Stimulated activated CD8-positive, alpha-beta memory T cell treated with anti-CD3 and anti-CD28 coated beads, Interleukin-15, amount 100 ng/mL, for 24 hours (primary cell): Measurements from ENCODE around the gene DEPDC5.

Experiments
- DNase-seq: peaks from one replicate; pipeline ENCODE4 v3.0.0-alpha.2; 2020; ENCODE audit warnings: low read depth

DEPDC5 gene

DNA sequence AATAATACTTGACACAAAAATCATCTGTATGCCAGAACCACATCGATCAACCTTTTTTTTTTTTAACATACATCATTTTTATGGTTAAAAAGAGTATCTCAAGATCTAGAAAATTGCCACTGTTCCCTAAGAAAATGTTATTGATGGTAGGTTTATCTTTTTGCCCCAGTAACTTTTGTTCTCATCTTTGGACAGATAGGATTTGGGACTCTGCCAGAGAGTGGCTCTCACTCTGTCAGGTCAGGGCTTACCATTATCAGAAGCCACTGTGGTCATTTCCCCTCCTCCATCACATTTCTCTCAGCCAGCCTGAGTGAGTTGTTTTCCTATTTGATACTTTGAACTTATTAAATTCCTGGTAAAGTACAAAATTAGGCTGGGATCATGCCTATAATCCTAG is 142.7 kb downstream of the DEPDC5 start:
- no peak for DNase-seq

DNA sequence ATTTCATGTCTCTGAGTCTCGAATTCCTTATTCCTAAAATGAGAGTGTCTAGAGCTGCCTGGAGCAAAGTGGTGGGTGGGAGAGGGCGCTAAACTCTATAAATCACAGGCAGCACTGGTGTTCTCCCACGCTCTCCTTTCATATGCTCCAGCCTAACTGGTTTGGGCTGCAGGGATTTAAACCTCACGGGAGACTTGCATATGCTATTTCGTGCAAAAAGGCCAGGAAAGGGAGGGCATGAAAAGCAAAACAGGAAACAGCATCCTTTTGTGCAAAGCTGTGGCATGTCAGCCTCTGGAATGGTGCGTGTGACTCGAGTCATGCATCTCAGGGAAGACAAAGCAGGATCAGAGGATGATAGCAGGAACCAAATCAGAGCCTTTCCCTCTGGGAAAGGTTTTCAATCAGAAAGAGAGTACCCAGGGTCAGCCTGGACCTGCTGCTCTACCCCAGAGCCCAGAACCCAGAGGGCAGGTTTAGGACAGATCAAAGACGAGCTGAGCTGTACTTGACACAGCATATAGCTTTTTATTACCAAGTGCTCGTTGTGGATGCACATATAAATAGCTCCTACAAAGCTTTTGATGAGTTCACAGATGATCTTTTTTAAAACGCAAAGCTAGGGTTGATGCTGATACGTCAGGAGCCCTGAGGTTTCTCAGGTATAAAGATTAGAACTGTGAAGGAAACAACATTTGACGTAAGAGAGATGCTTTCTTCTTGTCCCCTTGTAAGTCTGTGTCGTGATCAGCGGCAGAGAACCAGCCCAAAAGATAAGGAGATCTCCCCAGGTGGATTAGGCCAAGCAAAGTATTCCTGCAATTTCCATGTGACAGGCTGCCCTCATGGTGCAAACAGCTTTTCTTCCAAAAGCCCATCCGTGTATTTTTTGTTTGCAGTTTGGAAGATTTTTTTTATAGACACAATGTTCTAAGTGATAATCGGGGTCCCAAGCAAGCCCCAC is 144.3 kb downstream of the DEPDC5 start:
- no peak for DNase-seq

DNA sequence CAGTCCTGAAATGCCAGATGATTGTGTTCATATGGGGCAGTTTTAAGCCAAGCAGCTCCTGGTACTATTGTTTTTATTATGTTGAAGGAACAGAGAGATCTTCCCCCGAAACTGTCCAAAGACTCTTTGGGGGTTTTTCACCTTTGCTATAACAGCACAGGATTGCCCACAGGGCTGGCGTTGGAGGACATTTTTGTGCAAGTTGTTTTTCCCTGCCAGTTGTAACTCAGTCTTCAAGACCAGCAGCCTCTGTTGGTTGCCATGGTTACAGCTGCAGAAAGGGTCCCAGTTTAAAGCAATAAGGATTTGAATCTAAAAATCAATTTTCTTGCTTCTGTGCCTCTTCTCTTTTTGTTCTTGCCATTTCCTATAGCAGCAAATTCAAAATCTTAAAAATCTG is 145.1 kb downstream of the DEPDC5 start:
- no peak for DNase-seq

DNA sequence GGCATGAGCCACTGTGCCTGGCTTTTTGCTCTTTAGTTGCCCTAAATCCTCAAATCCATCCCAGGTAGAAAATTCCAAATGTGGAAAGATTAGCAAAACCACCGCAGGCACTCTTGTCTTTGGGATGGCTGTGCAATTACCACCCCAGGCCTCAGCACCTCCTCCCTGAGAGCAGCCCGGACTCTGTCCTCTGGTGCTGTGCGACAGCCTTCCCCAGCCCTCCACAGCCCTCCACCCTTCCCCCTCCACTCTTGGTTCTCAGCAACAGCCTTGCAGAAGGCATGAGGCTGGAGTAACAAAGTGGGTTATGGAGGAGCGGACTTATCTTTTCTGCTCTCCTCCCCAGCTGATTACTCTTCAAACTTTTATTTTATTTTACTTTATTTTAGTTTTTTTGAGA is 145.8 kb downstream of the DEPDC5 start:
- DNase-seq: no peak

DNA sequence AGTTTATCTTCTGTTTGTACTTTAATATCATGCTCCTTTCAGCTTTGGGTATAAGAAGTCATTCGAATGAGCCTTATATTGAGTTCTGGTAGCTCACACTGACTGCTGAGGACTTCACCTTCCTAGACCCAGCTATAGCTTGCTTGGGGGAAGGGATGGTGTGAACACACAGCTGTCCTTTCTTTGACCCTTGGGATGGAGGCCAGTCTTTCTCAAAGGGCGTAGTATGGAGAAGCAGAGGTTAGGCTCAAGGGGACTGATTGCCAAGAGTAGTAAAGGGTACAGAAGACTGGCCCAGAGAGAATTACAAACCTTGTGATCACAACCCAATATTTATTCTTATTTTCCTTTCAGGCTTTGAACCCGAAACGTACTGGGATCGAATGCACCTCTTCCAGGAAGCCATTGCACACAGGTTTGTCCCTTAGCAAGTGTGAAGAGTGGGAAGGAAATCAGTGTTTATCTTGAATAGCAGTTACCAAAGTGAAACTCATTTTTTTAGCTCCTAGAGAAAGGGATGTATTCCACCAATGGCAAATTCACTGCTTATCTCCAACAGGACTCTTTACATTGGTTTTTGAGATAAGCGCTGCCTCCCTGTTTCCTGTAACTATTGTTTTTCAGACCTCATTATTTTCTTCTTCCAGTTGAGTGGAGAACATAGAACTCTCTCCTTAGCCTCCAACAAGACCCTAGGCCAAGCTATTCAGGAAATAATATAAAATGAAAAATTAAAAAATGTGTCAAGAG is 147.7 kb downstream of the DEPDC5 start:
- DNase-seq: no peak

DNA sequence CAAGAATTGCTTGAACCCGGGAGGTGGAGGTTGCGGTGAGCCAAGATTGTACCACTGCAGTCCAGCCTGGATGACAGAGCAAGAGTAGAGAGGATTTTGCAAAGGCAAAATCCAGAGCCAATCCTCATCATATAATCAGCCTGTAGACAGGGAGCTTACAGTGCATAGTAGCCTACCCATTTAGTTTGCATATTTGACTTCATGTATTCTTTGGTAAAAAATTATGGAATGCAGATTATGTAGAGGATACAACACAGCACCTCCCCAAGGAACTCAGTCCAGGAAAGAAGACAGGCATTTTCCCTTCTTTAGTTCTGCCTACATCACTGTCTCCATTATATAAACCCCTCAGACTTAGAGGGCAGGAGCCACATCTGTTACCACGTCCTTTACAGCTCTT is 150.8 kb downstream of the DEPDC5 start:
- no peak for DNase-seq

DNA sequence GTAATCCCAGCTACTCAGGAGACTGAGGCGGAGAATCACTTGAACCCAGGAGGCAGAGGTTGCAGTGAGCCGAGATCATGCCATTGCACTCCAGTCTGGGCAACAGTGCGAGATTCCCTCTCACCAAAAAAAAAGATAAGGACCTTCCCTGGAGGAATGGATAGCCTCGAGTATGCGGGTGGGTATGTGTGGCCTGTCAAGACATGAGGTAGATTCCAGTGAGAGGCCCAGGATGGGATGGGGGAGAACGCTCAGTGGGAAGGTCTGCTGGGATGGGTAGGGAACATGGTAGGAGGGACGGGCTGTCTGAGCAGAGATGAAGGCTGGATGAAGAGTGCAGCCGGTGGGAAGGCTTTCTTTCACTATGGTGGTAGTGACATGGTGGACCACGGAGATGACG is 151.5 kb downstream of the DEPDC5 start:
- DNase-seq: no peak

DNA sequence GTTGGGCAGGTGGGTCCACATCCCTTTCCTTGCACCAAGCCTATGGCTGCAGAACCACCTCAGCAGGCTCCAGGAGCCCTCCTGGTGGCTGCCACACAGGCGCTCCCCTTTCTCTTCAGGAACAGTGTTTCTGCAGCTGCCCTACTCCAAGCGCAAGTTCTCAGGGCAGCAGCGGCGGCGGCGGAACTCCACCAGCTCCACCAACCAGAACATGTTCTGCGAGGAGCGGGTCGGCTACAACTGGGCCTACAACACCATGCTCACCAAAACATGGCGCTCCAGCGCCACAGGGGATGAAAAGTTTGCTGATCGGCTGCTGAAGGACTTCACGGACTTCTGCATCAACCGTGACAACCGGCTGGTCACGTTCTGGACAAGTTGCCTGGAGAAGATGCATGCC is 152.3 kb downstream of the DEPDC5 start:
- DNase-seq: no peak

DNA sequence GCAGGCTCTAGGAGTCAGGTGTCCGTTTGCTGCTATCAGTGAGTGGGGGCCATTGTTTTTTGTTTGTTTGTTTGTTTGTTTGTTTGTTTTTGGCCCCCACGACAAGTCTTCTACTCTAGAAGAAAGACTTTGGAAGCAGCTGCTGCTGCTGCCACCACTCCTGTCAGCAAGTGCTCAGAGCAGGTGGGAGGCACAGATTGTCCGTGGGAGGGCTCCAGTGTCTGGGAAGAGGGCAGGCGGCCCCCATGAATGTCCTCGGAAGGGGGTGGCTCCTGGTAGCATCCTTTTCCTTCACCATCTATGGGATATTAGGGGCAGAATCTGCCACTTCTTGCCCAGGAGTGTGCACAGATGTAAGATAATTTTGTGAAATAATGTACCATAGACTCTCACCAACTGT is 152.8 kb downstream of the DEPDC5 start:
- DNase-seq: no peak

DNA sequence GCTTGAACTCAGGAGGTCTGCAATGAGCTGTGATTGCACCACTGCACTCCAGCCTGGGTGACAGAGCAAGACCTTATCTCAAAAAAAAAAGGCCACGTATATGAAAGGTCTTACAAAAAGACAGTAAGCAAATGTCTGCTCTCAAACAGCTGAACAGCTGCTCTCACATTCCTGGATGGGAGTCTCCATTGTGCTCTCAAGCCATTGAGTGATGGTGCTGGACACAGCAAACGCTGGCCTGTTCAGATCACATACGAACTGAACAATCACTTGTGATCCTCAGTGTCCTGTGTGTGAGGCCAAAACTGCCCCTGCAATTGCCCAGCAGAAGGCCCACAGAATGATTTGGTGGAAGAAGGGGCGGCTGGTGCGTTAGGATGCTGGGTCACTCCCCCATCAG is 156.2 kb downstream of the DEPDC5 start:
- no peak for DNase-seq

DNA sequence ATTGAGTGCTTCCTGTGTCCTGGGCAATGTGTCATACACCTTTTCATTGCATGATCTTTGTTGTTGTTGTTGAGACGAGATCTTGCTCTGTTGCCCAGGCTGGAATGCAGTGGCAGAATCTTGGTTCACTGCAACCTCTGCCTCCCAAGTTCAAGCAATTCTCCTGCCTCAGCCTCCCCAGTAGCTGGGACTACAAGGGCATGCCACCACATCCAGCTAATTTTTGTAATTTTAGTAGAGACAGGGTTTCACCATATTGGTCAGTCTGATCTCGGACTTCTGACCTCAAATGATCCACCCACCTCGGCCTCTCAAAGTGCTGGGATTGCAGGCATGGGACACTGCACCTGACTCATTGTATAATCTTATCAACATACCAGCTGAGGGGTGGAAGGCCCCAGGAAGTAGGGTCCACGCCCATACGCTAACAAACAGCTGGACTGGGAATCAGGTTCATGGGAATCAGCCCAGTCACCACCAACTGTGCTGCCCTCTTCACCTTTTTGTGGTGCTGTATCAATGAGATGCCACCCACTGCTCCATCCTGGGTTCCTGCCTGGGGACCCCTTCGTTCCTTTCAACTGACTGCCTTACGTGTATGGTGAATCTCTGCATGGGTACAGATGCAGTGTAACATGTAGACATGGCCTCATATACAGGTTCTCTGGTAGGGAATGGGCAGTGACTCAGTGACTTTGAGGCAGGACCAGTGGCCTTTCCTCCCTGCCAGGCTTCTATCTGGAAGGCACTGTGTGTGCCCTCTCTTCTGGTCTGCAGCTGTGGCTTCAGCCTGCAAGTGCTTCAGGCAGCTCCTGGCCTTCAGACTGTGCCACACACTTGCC is 158.0 kb downstream of the DEPDC5 start:
- no peak for DNase-seq

DNA sequence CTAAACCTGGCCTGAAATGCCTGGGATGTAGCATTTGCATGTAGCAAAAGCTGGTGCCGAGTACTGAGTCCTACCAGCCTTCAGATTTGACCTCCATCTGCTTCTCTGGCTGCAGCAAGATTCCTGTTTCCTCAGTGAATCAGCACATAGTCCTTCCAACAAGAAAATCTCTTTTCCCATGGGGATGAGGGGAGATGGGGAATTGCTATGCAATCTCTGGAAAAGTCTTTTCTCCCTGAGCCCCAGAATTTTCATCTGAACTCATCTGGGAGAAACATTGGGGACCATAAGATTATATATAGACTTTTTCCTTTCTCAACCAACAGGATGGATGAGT is 158.6 kb downstream of the DEPDC5 start:
- no peak for DNase-seq

DNA sequence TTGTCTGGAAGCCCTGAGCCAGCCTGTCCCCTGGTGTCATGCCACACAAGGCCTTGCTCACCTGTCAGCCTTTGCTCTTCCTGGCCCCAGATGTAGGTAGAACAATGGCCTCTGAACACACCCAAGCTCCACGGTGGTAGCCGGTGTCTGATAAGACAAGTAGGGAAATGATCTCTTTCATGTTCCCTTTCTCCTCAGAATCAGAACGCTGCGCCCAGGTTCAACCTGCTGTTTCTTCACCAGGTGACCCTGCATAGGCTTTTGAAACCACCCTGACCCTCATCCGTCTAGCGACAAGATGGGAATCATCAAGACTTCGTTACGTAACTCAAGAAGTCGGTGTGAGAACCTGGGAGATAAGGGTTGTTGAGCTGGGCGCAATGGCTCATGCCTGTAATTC is 161.8 kb downstream of the DEPDC5 start:
- DNase-seq: no peak

DNA sequence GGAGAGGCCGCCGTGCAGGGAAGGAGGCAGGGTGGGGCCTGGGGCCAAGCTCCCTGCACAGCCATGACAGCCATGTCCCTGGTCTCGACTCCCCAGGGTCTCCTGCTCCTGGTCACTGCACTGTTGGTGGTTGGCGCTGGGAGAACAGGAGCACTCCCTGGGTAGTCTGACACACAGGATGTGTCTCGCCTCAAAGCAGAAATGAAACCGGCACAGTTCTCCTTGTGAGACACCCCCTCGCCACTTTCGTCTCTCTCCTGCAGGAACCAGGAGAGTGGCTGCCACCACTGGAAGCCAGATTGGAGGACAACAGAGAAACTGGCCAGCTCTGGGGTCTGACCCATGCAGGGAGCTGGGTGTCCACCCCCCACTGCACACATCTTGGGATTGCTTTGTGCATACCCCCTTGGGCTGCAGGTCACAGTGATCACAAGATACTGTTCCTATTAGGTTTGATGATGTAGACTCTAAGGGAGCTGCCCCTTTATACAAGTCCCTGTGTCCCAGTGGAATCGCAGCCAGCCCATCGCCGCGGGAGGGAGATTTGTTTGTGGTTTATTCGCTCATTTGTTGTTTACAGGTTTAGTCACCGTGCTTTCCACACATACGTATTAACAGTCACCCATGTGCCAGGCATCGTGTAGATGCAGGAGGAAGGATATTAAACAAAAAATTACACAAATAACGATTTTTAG is 163.6 kb downstream of the DEPDC5 start:
- no peak for DNase-seq

DNA sequence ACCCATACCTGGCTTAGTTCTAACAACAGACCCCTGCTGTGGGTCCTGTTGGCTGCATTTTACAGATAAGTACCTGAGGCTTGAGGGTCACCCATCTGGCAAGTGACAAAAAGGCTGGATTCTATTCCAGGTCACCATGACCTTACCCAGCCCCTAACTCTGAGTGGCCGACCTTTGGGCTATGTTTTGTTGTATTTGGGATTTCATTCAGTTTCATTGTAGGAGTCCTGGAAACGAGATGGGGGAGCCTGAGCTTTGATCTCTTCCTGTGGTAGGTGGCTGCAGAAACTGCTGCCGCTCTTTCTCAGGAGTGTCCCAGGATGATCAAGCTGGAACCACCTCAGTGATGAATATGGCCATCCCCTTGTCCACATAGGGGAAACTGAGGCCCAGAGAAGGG is 165.9 kb downstream of the DEPDC5 start:
- DNase-seq: no peak

DNA sequence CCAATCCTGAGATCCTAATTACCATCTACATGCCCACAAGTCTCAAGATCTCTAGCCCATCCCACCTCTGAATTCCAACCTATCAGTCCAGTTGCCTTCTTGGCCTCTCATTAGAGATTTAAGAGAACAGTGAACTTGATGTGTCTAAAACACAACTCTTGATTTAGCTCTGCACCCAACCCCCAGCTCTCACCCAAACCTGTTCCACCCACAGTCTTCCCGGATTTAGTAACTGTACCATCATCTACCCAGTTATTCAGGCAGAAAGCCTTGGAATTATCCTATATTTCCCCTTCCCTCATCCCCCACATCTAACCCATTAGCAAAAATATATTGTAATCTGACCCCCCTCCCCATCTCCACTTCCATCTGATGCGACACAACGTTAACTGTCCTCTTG is 166.5 kb downstream of the DEPDC5 start:
- no peak for DNase-seq

DNA sequence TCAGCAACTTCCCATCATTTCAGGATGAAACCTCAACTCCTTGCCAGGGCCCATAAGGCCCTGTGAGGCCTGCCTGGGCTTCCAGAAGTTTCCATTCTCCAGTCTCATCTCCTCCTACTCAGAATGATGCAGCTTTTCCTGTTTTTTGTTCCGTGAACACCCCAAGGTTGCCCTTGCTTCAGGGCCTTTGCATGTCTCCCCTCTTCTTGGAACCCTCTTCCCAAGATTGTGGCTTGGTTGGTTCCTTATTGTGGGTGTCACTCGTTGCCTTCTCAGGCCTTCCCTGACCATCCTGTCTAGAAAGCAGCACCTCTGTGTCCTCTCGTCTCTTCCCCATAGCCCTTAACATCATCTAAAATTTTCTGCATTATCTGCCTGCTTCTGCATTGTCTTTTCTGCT is 167.3 kb downstream of the DEPDC5 start:
- no peak for DNase-seq

DNA sequence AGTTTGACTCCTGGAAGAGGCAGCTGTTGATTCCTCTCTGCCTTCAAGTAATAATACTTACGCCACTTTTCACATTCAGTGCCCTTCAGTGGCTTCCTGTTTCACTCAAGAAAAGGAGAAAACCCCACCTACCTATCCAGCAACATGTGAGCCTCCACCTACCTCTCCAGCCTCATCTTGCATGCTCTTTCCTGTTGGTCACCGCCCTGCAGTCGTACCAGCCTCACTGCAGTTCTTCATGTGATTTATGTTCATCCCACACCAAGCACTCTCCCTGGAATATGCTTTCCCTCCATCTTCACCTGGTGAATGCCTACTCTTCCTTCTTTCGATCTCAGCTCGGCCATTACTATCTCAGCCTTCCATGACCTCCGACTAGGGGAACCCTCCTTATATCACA is 168.7 kb downstream of the DEPDC5 start:
- DNase-seq: no peak

DNA sequence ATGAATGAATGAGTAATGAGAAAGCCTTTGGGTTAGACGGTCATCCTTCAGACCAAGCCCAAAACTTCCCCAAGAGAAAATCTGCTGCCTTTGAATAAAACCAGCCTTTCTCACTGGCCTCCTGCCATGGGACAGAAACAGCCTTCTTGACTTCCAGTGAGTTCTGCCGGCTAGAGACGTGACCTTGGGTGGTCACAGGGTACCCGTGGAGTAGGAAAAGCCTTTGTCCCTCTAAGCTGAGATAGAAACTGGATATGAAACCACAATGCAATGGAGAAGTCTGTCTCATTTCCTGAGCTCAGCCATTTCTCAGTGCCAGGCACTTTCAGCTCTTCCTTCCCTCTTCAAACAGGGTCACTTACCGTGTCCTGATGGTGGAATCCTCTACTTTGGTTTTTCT is 169.3 kb downstream of the DEPDC5 start:
- DNase-seq: no peak

DNA sequence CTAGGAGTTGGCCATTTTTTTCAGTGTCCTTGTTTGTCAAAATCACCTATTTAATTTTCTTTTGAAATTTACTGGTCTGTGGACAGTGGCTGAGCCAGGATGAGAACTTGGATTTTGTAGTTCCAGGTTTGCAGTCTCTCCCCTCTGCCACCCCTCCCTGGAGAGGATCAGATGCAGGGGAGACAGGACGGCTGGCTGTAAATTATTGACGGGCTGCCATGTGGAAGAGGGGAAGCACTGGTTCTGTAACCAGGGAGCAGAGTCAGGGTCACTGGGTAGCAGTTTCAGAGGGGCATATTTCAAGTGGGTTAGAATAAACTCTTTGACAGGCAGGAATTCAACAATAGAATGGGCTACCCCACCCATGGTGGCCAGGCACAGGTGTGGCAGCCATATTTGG is 169.9 kb downstream of the DEPDC5 start:
- no peak for DNase-seq

DNA sequence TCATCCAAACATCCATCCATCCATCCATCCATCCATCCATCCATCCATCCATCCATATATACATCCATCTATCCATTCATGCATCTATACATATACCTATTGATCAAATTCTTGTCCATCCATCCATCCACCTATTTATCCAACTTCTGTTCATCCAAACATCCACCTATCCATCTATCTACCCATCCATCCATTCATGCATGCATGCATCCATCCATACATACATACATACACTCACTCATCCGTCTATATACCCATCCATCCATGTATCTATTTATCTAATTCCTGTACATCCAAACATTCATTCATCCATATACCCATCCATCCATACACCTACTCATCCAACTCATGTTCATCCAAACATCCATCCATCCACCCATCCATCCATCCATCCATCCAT is 171.2 kb downstream of the DEPDC5 start:
- no peak for DNase-seq

DNA sequence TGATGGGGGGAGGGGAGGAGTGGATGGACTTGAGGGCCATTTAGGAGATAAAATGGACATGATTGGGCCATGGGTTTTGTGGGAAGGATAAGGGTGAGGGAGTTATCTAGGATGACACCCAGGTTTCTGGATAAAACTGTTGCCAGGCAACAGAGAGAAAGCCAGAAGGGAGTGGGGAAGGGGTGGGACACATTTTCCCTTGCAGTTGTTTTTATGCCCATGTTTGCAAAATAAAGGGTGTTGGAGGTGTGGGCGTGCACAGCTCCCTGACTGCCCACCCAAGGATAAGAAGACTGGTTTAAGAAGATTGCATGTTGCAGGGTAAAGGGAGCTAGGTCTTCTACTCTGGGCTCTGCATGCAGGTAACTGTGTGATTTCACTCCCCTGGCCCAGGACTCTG is 172.2 kb downstream of the DEPDC5 start:
- DNase-seq: no peak
